Epithelial cell of prostate (primary cell): Measurements from ENCODE around the gene EED.

Source experiments
- DNase-seq: peaks from one replicate; pipeline ENCODE4 v3.0.0-alpha.2; 2011; ENCODE audit warnings: low read depth, low spot score
- H3K27ac ChIP-seq: fragments of 450-650 bp; 2 replicates; pipeline ENCODE4 v1.5.1; 2017; ENCODE audit warnings: mild to moderate bottlenecking

EED gene

GRCh38 chr11:86246293-86246675 is 1.7 kb downstream of the EED start:
- DNase-seq: no peak
- H3K27ac ChIP-seq: no peak overlapping the region

- H3K27ac ChIP-seq: no peak overlapping the region
- no peak for DNase-seq
These were observed 3.1 kb downstream of the EED start for GRCh38 chr11:86247608-86248007.

- no peak for DNase-seq
- no peak overlapping the region for H3K27ac ChIP-seq
These were observed 4.1 kb downstream of the EED start for GRCh38 chr11:86248609-86249008.

GRCh38 chr11:86249307-86250098 is 5.0 kb downstream of the EED start:
- no peak overlapping the region for H3K27ac ChIP-seq
- no peak for DNase-seq

GRCh38 chr11:86251345-86251744 is 6.8 kb downstream of the EED start:
- no peak for DNase-seq
- no peak overlapping the region for H3K27ac ChIP-seq

DNA sequence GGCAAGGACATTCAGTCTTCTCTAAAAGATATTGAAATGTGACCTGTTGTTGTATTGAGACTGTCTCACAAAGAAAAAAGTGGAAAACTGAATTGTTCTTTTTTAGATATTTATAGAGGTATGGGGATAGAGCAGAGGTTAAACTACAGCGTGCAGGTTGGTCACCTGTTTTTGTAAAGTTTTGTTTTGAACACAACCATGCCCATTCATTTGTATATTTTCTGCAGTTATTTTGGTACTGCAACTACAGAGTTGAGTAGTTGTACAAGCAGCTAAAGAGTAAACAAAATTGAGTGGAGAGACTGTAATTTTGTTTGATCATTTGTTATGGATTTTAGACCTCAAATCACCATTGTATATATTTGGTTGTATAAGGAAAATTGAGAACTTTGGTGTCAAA is 11.3 kb downstream of the EED start:
- DNase-seq: no peak
- H3K27ac ChIP-seq: no peak overlapping the region

DNA sequence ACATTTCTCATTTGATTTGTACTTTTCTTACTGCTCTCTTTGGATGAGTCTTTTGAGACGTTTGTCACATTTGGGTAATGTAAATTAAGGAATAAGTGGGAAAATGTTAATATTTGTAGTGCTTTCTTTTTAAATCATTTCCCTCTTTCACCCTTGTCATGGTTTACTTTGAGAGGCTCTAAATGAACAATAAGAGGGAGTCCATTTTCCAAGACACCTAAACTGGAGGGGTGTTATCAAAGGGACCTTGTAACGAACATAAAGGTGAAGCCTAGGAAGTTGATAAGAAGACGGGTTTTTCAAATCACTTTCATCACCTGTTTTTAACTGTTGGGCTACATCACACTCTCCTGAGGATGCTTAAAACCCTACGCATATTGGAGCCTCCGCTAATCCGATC is 12.1 kb downstream of the EED start:
- no peak overlapping the region for H3K27ac ChIP-seq
- DNase-seq: no peak

DNA sequence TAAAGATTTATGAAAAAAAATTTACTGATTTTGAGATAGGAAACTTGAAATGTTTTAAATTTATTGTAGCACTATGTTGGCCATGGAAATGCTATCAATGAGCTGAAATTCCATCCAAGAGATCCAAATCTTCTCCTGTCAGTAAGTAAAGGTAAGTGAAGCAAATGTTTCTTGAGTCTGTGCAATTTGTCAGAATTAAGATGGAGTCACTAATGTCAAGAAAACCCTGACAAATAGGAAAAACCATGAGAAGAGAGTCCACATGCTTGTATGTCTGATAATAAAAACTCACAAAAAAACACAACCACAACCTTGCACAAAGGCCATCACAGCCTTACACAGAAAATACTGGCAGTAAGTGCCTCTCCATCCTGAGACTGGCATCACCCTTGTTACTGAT is 12.9 kb downstream of the EED start:
- no peak for DNase-seq
- H3K27ac ChIP-seq: no peak overlapping the region

DNA sequence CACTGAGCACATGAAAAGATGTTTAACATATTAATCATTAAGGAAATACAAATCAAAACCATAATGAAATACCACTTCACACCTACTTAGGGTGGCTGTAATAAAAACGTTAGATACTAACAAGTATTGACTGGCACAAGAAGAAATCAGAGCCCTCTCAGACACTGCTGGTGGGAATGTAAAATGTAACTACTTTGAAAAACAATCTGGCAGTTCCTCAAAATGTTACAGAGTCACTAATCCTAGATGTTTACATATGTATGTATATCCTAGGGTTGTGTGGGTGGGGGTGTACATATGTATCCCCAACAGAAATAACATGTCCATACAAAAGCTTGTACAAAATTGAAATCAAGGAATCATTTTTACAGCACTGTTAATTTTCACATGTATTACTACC is 15.2 kb downstream of the EED start:
- no peak for DNase-seq
- H3K27ac ChIP-seq: no peak overlapping the region

DNA sequence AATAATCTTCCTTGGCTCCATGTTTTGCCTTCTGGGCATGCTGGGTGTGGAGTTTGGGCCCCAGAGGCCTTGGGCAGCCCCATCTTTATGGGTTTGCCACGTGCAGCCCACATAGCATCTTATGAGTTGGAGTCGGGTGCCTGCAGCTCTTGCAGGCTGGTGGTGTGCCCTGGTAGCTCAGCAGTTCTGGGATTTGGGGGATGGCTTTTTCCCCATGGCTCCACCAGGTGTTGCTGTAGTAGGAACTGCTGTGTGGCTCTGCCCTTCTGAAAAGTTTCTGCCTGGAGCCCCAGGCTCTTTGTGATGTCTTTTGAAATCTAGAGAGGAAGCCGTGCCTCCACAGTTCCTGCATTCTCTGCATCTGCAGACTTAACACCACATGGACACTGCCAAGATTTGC is 16.8 kb downstream of the EED start:
- H3K27ac ChIP-seq: no peak overlapping the region

DNA sequence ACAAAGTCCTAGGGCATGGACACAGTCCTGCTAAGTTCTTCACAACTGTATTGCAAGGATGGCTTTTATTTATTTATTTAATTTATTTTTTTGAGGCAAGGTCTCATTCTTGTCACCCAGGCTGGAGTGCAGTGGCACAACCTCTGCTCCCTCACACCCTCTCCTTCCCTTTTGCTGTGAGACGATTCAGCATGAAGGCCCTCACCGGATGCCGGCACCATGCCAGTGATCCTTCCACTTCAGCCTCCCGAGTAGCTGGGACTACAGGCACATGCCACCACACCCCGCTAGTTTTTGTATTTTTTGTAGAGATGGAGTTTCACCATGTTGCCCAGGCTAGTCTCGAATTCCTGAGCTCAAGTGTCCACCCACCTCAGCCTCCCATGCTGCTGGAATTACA is 17.8 kb downstream of the EED start:
- H3K27ac ChIP-seq: no peak overlapping the region
- no peak for DNase-seq

More for the DNA sequence above, 16.8 kb downstream of the EED start:
- DNase-seq: no peak

DNA sequence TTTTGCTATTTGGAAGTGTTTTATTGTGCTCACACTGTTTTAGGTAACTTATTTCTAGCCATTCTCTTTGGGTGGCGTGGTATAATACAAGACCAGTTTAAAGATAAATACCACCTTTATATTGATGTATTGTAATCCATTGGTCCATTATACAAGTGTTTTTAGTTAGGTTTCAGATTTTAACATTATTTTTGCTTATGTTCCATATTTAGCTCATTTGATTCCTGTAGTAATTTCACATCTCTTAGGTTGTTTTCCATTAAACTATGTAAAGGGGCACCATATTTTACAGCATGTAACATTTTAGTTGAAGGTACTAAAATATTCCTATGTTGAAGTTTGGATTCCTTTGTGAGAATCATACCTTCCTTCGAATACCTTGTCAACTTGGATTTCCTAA is 20.1 kb downstream of the EED start:
- H3K27ac ChIP-seq: no peak overlapping the region
- DNase-seq: no peak

DNA sequence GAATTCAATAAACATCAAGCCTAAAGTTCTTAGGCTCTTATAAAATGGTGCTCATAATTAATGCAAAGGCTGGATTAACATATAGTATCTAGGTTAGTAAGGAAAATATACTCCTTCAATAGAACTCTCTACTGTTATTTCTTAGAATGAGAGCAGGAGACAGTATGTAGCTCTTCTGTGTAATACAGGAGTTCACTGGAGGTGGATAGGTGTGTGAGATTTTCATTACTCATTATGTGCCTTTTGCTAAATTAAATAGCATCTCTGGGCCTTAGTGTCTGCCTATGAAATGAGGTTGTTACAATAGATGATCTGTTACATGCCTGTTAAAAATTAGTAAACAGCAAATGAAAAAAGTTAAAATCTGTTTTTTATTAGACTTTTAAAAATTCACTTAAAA is 20.6 kb downstream of the EED start:
- no peak for DNase-seq
- no peak overlapping the region for H3K27ac ChIP-seq

DNA sequence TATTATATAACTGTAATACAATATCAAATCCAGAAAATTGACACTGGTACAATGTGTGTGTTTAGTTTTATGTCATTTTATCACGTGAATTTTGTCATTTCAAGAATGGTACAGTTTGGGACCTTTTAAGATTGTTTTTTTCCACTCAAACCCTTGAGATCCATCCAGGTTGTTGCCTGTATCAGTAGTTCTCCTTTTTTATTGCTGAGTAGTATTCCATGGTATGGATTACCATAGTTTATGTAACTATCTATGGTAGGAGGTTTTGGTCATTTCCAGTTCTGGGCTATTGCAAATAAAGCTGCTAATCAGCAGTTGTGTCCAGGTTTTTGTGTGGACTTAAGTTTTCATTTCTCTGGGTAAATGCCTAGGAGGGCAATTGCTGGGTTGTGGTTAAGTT is 25.1 kb downstream of the EED start:
- no peak overlapping the region for H3K27ac ChIP-seq
- DNase-seq: no peak

GRCh38 chr11:86274503-86274902 is 29.9 kb downstream of the EED start:
- no peak for DNase-seq
- no peak overlapping the region for H3K27ac ChIP-seq

DNA sequence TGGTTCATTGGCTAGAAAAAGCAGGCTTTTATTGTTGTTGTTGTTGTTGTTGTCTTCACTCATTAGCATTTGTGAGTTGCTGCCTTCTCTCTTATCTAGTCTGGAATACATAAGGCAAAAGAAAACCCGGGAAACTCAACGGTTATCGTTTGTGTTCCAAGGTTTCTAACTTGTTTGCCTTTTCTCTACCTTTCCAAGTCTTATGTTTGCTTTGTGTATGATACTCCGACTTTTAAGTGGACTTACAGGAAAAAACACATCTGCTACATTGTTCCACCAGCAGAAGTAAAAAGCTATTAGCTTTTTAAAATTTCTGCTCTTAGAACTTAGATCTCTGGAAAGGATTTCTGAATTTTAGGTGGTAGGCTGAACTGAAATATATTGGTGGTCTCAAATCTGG is 30.4 kb downstream of the EED start:
- no peak overlapping the region for H3K27ac ChIP-seq
- no peak for DNase-seq

- no peak overlapping the region for H3K27ac ChIP-seq
- DNase-seq: no peak
These were observed 31.2 kb downstream of the EED start for GRCh38 chr11:86275493-86276370.

- H3K27ac ChIP-seq: no peak overlapping the region
- DNase-seq: no peak
These were observed 33.2 kb downstream of the EED start for GRCh38 chr11:86277741-86278140.

GRCh38 chr11:86278226-86278625 is 33.7 kb downstream of the EED start:
- no peak overlapping the region for H3K27ac ChIP-seq
- DNase-seq: no peak

DNA sequence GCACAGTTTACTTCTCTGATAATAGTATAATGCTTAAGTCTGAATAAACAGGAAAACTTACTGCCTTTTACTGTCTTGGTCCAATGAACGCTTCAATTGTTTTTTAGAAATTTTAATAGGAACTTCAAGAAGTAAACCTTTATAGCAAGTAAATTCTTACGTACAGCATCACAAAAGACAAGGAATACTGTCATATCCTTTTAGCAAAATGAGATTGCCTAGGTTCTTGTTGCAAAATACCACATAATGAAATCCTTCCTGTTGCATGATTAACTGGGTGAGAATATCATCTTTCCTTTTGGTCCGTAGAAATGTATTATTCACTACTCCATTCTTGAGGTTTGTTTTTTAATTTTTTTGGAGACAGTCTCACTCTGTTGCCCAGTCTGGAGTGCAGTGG is 35.2 kb downstream of the EED start:
- no peak overlapping the region for H3K27ac ChIP-seq
- DNase-seq: no peak

- H3K27ac ChIP-seq: no peak overlapping the region
- DNase-seq: no peak
These were observed 42.9 kb downstream of the EED start for GRCh38 chr11:86287468-86287796.
